ES-I3 (cell line): Measurements from ENCODE around the gene TSHZ1.
A peak's percentile ranks its signal among the peaks of the same experiment; 100 is the strongest.

Experiments
- H3K36me3 ChIP-seq: 2 replicates; pipeline ENCODE4 v1.6.1; 2013; ENCODE audit warnings: mild to moderate bottlenecking, low read length, control low read depth, moderate library complexity; ENCODE audit not compliant: insufficient read depth
- H3K4me1 ChIP-seq: 2 replicates; pipeline ENCODE4 v1.6.1; 2013; ENCODE audit warnings: mild to moderate bottlenecking, control low read depth, low read length; ENCODE audit not compliant: insufficient read depth
- H3K9ac ChIP-seq: 2 replicates; pipeline ENCODE4 v1.6.1; 2013; ENCODE audit warnings: low read depth, mild to moderate bottlenecking, low read length, moderate library complexity
- H3K9me3 ChIP-seq: 2 replicates; pipeline ENCODE4 v1.6.1; 2013; ENCODE audit warnings: mild to moderate bottlenecking, low read length, moderate library complexity; ENCODE audit not compliant: control insufficient read depth, insufficient read depth

Gene TSHZ1

GRCh38 chr18:75209129-75209950, 1.3 kb upstream of the TSHZ1 start, which contains the start of gene PTGR3:
PTGR3 (minus strand) TSS chr18:75209139; CDS start chr18:75209058, 81 bp downstream.
- H3K4me1 ChIP-seq = peaks cover 9% of the 10 kb centered on the region
- H3K36me3 ChIP-seq = no peaks in the 10 kb centered on the region
- no peaks in the 10 kb centered on the region for H3K9me3 ChIP-seq
- H3K9ac ChIP-seq = peak within 1 kb of the TSS; percentile 89

- H3K9me3 ChIP-seq = no peaks in the 10 kb centered on the region
- no peaks in the 10 kb centered on the region for H3K36me3 ChIP-seq
- peak overlapping the region; percentile 89 for H3K9ac ChIP-seq
- peaks cover 9% of the 10 kb centered on the region for H3K4me1 ChIP-seq
Measured at GRCh38 chr18:75209951-75210258, 692 bp upstream of the TSHZ1 start.

GRCh38 chr18:75211002-75211621, 515 bp downstream of the TSHZ1 start:
- Histone ChIP-seq H3K9me3 (no peaks in the 10 kb centered on the region), H3K9ac (peak overlapping the region; percentile 89; the same call in 1 of the 2 replicates), H3K4me1 (peaks cover 6% of the 10 kb centered on the region), H3K36me3 (no peaks in the 10 kb centered on the region)

GRCh38 chr18:75211626-75211952, 992 bp downstream of the TSHZ1 start:
- no peaks in the 10 kb centered on the region for H3K9me3 ChIP-seq
- peaks cover 9% of the 10 kb centered on the region for H3K4me1 ChIP-seq
- H3K9ac ChIP-seq = peak overlapping the region; percentile 59; the same call in 1 of the 2 replicates
- no peaks in the 10 kb centered on the region for H3K36me3 ChIP-seq

- no peaks in the 10 kb centered on the region for H3K9me3 ChIP-seq
- H3K9ac ChIP-seq = peak overlapping the region; percentile 59; the same call in 1 of the 2 replicates
Measured at GRCh38 chr18:75211953-75212750, 1.6 kb downstream of the TSHZ1 start.

GRCh38 chr18:75212751-75213090, 2.1 kb downstream of the TSHZ1 start:
- no peak overlapping the region for H3K9ac ChIP-seq

More at GRCh38 chr18:75211953-75212750, 1.6 kb downstream of the TSHZ1 start:
- Histone ChIP-seq H3K4me1 (peaks cover 6% of the 10 kb centered on the region), H3K36me3 (no peaks in the 10 kb centered on the region)

GRCh38 chr18:75213611-75214331, 3.2 kb downstream of the TSHZ1 start:
- Histone ChIP-seq H3K9ac (no peak overlapping the region), H3K9me3 (no peaks in the 10 kb centered on the region), H3K4me1 (peaks cover 6% of the 10 kb centered on the region; the same call in 1 of the 2 replicates), H3K36me3 (no peaks in the 10 kb centered on the region)

More at GRCh38 chr18:75212751-75213090, 2.1 kb downstream of the TSHZ1 start:
- H3K4me1 ChIP-seq = peaks cover 6% of the 10 kb centered on the region; the same call in 1 of the 2 replicates
- no peaks in the 10 kb centered on the region for H3K9me3 ChIP-seq
- no peaks in the 10 kb centered on the region for H3K36me3 ChIP-seq

GRCh38 chr18:75214332-75214690, 3.7 kb downstream of the TSHZ1 start:
- H3K4me1 ChIP-seq = peaks cover 6% of the 10 kb centered on the region; the same call in 1 of the 2 replicates
- H3K36me3 ChIP-seq = no peaks in the 10 kb centered on the region
- no peaks in the 10 kb centered on the region for H3K9me3 ChIP-seq
- no peak overlapping the region for H3K9ac ChIP-seq

- no peak overlapping the region for H3K9ac ChIP-seq
- H3K9me3 ChIP-seq = no peaks in the 10 kb centered on the region
- H3K36me3 ChIP-seq = no peaks in the 10 kb centered on the region
Measured at GRCh38 chr18:75214766-75215510, 4.3 kb downstream of the TSHZ1 start.

GRCh38 chr18:75215663-75216062, 5.1 kb downstream of the TSHZ1 start:
- Histone ChIP-seq H3K4me1 (peaks cover 6% of the 10 kb centered on the region; the same call in 1 of the 2 replicates), H3K9me3 (no peaks in the 10 kb centered on the region), H3K9ac (no peak overlapping the region), H3K36me3 (no peaks in the 10 kb centered on the region)

More at GRCh38 chr18:75214766-75215510, 4.3 kb downstream of the TSHZ1 start:
- peaks cover 6% of the 10 kb centered on the region; the same call in 1 of the 2 replicates for H3K4me1 ChIP-seq

- H3K4me1 ChIP-seq = peaks cover 6% of the 10 kb centered on the region; the same call in 1 of the 2 replicates
- no peak overlapping the region for H3K9ac ChIP-seq
Measured at GRCh38 chr18:75216212-75216910, 5.8 kb downstream of the TSHZ1 start.

GRCh38 chr18:75216911-75217689, 6.5 kb downstream of the TSHZ1 start:
- Histone ChIP-seq H3K4me1 (peaks cover 6% of the 10 kb centered on the region; the same call in 1 of the 2 replicates), H3K9me3 (no peaks in the 10 kb centered on the region), H3K36me3 (no peaks in the 10 kb centered on the region), H3K9ac (no peak overlapping the region)

More at GRCh38 chr18:75216212-75216910, 5.8 kb downstream of the TSHZ1 start:
- H3K9me3 ChIP-seq = no peaks in the 10 kb centered on the region
- no peaks in the 10 kb centered on the region for H3K36me3 ChIP-seq
